HT-29 (cell line): ENCODE data around the gene RNPS1. TPM values are rescaled to one million over a fixed set of nuclear protein-coding genes. Genes with fewer than 3 reads are reported as not detected.

Source experiments
- DNase-seq: peaks from one replicate; pipeline ENCODE4 v3.0.0-alpha.2; 2015; ENCODE audit warnings: low spot score
- total RNA-seq: library from RNA; depleted of rRNA; stranded (reverse); fragments of >200 nt; shearing (Covaris generic); gene quantifications from 2 replicates; pipeline ENCODE4 v1.2.3, GENCODE V29; 2014

Gene RNPS1
- total RNA-seq, 1 experiment from 2014 or later: 226 TPM

DNA sequence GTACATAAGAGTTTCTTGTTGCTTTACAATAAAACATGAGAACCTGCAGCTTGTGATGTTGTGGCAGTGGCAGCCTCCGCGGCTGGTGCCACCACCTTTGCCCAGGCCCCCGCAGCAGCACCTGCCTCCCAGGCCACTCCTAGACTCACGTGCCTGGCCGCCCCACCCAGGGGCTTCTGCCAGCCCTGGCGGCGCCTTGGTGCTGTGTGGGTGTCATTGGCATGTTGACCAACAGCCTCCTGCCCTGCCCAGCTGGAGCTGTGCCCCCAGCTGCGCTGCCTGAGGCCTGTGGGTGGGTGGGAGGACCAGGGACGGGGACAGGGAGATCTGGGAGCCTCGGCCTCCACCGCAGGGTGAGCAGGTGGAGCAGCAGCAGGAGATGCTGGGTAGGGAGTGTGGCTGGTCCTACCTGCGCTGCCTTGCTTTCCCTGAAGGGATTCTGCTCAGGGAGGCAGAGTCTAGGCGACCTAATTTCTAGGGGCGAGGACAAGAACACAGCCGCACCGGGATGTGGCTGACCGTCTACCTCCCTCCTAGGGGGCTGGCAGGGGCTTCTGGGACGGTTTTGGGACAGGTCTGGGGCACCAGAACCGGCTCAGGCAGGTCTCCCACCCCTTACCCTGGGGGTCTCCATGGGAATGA, 32.1 kb downstream of the RNPS1 start:
- no peak for DNase-seq

- DNase-seq: no peak
These were observed 32.7 kb downstream of the RNPS1 start for GRCh38 chr16:2235234-2235651.

- no peak for DNase-seq
These were observed 33.1 kb downstream of the RNPS1 start for GRCh38 chr16:2234813-2235170.

- DNase-seq: no peak
These were observed 33.8 kb downstream of the RNPS1 start for GRCh38 chr16:2233872-2234812.

DNA sequence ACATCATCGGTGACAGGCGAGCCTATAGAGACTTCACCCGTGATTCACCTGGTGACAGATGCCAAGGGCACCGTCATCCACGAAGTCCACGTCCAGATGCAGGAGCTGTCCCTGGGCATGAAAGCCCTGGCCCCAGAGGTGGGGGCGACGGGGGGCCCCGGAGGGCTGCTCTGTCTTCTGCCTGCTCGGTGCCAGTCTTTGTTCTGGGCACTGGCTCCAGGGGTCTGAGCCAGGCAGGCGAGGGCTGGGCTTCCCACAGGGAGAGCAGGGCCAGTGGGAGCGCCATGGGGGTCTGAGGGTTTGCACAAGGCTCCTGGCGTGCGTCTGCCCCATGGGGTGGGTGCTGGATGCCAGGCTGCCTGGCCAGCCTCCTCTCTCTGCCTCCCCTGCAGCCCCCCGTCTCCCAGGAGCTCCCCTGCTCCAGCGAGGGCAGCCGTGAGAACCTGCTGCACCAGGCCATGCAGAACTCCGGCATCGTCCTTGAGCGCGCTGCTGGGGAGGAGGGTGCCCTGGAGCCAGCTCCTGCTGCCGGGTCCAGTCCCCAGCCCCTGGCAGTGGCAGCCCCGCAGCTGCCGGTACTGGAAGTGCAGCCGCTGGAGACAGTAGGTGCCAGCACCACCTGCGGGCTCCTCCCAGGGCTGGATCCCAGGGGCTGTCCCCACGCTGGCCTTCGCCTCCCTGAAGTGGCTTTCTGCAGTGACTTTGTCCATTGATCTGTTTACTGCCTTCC, 34.7 kb downstream of the RNPS1 start:
- DNase-seq: no peak

- no peak for DNase-seq
These were observed 35.6 kb downstream of the RNPS1 start for GRCh38 chr16:2232094-2232990.

DNA sequence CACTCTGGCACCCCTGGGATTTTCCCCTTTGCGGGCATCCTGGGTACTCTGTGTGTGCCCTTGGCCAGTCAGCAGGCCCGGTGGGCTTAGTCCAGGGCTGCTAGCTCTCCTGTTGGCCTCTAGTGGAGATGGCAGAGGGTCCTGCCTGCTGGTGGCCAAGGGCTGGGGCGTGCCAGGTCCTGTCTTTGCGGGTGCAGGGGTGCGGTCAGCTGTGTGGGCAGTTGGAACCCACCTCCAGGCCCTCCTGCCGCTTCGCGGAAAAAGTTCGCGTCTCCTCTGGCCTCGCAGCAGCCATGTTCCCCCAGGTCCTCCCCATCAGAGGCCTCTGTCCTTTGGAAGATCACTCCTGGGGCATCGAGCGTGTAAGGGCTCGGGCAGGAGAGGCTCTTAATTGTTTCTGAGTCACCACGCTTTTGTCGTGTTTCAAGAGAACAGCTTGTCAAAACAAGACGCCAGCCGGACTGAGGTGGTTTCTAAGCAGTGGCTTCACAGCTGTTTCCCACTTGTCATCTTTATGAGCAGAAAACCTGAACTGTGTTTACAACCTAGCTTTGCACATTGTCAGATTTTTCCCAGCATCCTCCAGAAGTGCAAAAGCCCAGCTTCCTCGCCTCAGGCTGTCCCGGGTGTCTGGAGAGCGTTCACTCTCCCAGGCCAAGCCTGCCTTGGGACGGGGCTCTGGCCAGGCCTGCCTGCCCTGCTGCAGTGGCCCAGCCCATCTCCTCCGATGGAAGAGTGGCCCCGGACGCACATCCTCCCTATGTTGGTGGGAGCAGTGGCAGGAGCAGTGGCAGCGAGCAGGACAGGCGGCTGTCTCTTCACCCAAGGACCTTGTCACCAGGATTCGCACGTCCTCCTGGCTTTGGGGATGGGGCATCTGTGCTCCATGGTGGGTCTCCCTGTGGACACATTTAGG, 36.7 kb downstream of the RNPS1 start:
- no peak for DNase-seq

DNA sequence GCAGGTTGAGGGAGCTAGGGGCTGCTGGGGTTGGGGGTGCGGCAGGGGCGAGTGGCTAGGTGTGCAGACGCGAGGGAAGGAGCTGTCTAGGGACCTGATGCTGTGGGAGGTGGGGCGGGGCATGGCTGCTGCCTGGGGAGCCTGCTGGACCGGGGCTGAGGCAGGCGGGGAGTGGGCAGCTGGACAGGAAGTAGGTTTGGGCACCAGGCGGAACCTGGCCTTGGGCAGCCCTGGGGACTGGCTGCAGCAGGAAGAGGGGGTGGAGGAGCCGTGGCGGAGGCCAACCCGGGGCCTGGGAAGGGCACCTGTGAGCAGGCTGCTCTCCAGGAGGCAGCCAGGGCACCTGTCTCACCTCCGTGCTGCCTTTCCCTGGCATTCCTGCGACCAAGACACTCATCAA, 37.5 kb downstream of the RNPS1 start:
- no peak for DNase-seq

GRCh38 chr16:2229632-2230250, 38.2 kb downstream of the RNPS1 start:
- DNase-seq: no peak

DNA sequence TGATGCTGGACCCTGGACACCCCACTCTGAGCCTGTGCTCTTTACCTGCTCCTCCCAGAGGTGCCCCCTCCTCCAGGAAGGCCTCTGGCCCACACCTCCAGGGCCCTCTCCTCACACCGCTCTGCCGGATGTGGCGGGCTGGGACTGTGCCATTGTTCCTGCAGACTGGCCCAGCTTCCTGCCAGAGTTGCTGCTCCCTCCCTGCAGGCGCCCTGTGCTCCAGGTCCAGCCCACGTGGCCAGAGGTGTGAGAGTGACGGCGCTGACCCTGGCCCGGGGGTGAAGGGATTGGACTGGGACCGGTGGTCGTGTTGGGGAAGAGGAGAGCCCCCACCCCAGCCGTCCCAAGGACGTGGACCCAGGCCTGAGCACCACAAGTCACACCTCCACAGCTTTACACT, 38.8 kb downstream of the RNPS1 start:
- no peak for DNase-seq

- DNase-seq: no peak
These were observed 39.6 kb downstream of the RNPS1 start for GRCh38 chr16:2228161-2228824.

DNA sequence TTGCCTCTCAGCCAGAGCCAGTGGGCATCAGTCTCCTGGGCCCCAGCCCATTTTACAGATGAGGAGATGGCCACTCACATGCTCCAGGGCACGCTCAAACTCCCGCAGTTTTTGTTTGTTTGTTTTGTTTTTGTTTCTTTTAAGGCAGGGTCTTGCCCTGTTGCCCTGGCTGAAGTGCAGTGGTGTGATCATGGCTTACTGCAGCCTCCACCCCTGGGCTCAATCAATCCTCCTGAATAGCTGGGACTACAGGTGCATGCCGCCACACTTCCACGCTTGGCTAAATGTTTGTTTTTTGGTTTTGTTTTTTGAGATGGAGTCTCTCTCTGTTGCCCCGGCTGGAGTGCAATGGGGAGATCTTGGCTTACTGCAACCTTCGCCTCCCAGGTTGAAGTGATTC, 41.0 kb downstream of the RNPS1 start:
- DNase-seq: no peak

DNA sequence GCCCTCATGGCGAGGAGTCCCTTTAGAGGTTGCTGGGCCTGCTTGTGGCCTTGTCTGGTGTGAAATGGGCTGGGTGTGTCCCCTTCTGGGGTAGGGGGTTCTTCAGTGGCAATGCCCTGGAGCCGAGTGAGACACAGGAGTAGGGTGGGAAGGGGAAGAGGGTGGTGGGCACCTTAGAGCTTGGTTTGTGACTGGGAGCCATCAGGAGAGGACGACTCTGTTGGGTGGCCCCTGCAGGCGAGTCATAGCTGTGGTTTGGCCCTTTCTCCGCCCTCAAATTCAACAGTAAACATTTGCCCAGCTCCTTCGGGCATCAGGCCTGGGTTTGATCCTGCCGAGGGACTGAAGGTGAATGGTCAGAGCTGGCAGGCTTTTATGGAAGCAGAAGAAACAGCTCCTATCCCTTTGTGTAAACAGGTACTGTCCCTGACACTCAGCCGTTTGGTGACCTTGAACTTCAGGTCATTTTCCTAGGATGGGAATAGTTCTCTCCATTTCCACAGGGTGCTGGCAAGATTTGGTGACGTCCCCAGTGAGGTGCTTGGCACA, 41.6 kb downstream of the RNPS1 start:
- DNase-seq: peak; percentile 38

DNA sequence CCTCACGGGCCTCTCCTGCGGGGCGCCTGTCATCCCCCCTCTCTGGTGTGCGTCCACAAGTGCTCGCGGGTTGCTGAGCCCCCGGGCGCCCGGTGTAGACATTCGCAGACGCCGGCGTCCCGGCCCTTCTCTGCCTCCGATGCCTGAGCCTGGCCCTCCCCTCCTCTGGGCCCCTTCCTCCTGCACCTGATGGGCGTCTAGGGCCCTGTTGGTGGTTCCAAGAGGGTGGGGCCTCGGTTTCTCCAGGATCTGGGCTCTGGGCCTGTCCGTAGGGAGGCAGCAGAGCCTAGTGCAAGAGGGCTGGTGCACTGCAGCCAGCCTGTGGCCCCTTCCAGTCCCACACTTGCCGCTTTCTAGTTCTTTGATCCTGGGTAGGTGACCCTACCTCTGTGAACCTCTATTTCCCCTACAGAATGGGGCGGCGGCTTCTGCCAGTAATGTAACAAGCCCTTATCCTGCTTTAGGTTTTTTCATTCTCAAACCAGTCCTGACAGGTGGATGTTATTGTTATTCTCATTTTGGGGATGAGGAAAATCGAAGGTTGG, 43.9 kb downstream of the RNPS1 start:
- peak; percentile 61 for DNase-seq

DNA sequence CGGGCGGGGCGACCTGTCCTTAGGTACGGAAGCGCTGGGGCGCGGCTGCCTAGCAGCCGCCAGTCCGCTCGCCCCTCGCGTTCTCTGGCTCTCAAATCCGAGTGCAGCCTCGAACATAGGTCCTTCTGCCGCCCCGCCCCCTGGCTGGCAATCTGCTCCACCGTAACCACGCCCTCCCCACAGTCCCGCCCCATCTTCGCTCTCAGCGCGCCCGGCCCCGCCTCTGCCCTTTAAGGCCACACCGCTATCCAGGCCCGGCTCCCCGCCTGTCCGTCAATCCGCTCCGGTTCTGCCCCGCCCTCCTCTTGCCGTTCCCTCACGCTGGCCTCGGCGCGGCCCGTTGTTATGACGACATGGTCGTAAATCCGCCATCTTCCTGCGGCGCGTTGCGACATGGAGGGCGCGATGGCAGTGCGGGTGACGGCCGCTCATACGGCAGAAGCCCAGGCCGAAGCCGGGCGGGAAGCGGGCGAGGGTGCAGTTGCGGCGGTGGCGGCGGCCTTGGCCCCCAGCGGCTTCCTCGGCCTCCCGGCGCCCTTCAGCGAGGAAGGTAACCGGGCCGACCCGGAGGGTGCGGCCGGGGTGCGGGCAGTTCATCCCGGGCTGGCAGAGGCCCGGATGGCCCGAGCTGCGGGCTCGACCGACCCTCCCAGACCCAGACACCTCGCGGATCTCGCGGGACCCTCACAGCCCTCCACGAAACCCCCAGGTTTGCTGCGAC, 44.5 kb downstream of the RNPS1 start, which contains the start of gene E4F1:
Gene E4F1 (plus strand): TSS at position 371 of the 721 bp plus-strand sequence. CDS start 23 bp downstream, at position 394.
- peak; percentile 98 for DNase-seq

GRCh38 chr16:2216330-2216729, 51.6 kb downstream of the RNPS1 start:
- no peak for DNase-seq

GRCh38 chr16:2214719-2214968, 53.3 kb downstream of the RNPS1 start, which contains the start of gene PGP:
Gene PGP, minus strand, starts transcription at chr16:2214840. Its CDS starts 63 bp downstream, at chr16:2214777.
- DNase-seq: no peak
